ENCODE results near the gene ELMO1. TPM values are rescaled to one million over a fixed set of nuclear protein-coding genes. Genes with fewer than 3 reads are reported as not detected.

The ELMO1 gene
- total and polyA plus RNA-seq, 8 donors: 18.2 to 55.3 (median 45.6) TPM

GRCh38 chr7:37038706-37039105, 410.0 kb downstream of the ELMO1 start:
- no peak for TF ChIP-seq CTCF (IDR thresholded peaks at IDR 0.05)
- H3K4me1 ChIP-seq: no peaks in the 10 kb centered on the region

DNA sequence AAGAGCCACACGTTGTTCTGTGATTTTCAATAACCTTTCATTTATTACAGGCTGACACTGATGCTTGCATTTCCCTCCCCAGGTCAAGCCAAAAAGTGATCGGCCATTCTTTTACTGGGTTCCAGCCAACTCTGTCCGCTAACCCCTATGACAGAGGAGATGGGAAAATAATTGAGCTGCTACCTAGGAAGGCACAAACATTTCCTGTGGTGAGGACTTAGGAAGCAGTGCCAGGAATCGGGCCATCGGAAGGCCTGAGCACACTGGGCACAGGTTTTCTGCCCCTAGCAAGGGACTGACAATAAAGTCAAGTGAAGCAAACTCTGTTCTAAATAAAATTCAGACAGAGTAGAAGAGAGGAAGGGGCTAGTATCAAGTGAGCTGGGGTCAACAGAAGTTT, 411.4 kb downstream of the ELMO1 start:
- no peak for ATAC-seq
- Histone ChIP-seq H3K27ac (no peak overlapping the region), H3K27me3 (no peaks in the 10 kb centered on the region), H3K4me1 (peaks cover 0 to 9% of the 10 kb centered on the region in 2 donors), H3K36me3 (no peaks in the 10 kb centered on the region), H3K4me3 (no peak overlapping the region), H3K9me3 (peaks cover 0 to 14% of the 10 kb centered on the region in 2 donors)
- intact Hi-C loops (cut with DNase I): no loop called here
- peak in 1 of 4 donors; percentile 24 for DNase-seq
- no peak for TF ChIP-seq CTCF (IDR thresholded peaks at IDR 0.05)

More at GRCh38 chr7:37038706-37039105, 410.0 kb downstream of the ELMO1 start:
- intact Hi-C loops (cut with DNase I): no loop called here
- ATAC-seq (no peak), DNase-seq (no peak)
- Histone ChIP-seq H3K9me3 (peaks cover 0 to 14% of the 10 kb centered on the region in 2 donors), H3K27me3 (no peaks in the 10 kb centered on the region), H3K4me3 (no peak overlapping the region), H3K36me3 (no peaks in the 10 kb centered on the region), H3K27ac (no peak overlapping the region)

- DNase-seq: no peak
These were observed 413.0 kb downstream of the ELMO1 start for GRCh38 chr7:37035631-37036030.

GRCh38 chr7:37033141-37033540, 415.5 kb downstream of the ELMO1 start:
- ATAC-seq: no peak
- Histone ChIP-seq H3K27ac (no peak overlapping the region), H3K36me3 (no peaks in the 10 kb centered on the region), H3K27me3 (no peaks in the 10 kb centered on the region), H3K9me3 (peaks cover 0 to 2% of the 10 kb centered on the region in 2 donors), H3K4me1 (peaks cover 8 to 23% of the 10 kb centered on the region in 2 donors), H3K4me3 (no peak overlapping the region)
- DNase-seq: no peak
- no peak for TF ChIP-seq CTCF (IDR thresholded peaks at IDR 0.05)
- intact Hi-C loops (cut with DNase I): no loop called here

More at GRCh38 chr7:37035631-37036030, 413.0 kb downstream of the ELMO1 start:
- intact Hi-C loops (cut with DNase I): no loop called here
- ATAC-seq: no peak
- TF ChIP-seq CTCF (IDR thresholded peaks at IDR 0.05): no peak
- peaks cover 8 to 23% of the 10 kb centered on the region in 2 donors for H3K4me1 ChIP-seq
- H3K27ac ChIP-seq: no peak overlapping the region
- no peaks in the 10 kb centered on the region for H3K36me3 ChIP-seq
- no peaks in the 10 kb centered on the region for H3K27me3 ChIP-seq
- H3K4me3 ChIP-seq: no peak overlapping the region
- peaks cover 0 to 14% of the 10 kb centered on the region in 2 donors for H3K9me3 ChIP-seq

DNA sequence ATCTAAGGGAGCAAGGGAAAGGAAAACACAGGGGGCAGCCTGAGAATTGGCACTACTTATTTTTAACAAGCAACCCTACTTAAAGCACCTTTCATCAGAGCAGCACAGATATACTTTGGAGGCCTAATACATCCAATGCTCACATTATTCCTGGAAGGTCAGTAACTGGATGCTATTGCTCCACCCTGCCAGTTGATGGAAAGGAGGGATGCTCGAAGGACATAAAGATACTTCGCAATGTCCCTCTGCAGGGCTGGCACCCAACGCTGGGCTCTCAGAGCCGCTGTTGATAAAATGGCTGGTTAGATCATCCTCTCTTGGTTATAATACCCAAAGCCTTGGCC, 416.4 kb downstream of the ELMO1 start:
- ATAC-seq (peak; percentile 14), DNase-seq (peak in 1 of 4 donors; percentile 13)
- Histone ChIP-seq H3K4me1 (peaks cover 8 to 23% of the 10 kb centered on the region in 2 donors), H3K4me3 (no peak overlapping the region), H3K9me3 (no peaks in the 10 kb centered on the region), H3K27me3 (no peaks in the 10 kb centered on the region), H3K36me3 (no peaks in the 10 kb centered on the region), H3K27ac (peak overlapping the region; percentile 62 to 82)
- TF ChIP-seq CTCF (IDR thresholded peaks at IDR 0.05): no peak
- intact Hi-C loops (cut with DNase I): no loop called here

All from left lung (tissue), 10 donors.